H9 (cell line): ENCODE results near the gene GAN. TPM values are rescaled to one million over a fixed set of nuclear protein-coding genes. Genes with fewer than 3 reads are reported as not detected.

ENCODE experiments used
- DNase-seq: peaks from one replicate; pipeline ENCODE4 v3.0.0-alpha.2; 2017
- H2AFZ ChIP-seq: one replicate; pipeline ENCODE4 v1.6.1; 2013; ENCODE audit warnings: mild to moderate bottlenecking, low read length, control low read depth, moderate library complexity
- H2AK5ac ChIP-seq: 2 replicates; pipeline ENCODE4 v1.6.1; 2013; ENCODE audit warnings: low read length, control low read depth, mixed read lengths; ENCODE audit not compliant: insufficient read length
- H2BK120ac ChIP-seq: one replicate; pipeline ENCODE4 v1.6.1; 2013; ENCODE audit warnings: low read depth, mild to moderate bottlenecking, low read length, control low read depth, inconsistent platforms; ENCODE audit not compliant: poor library complexity, severe bottlenecking
- H2BK12ac ChIP-seq: 2 replicates; pipeline ENCODE4 v1.6.1; 2013; ENCODE audit warnings: low read length, control low read depth, mixed read lengths, low read depth; ENCODE audit not compliant: insufficient read length
- H2BK15ac ChIP-seq: 2 replicates; pipeline ENCODE4 v1.6.1; 2013; ENCODE audit warnings: low read depth, low read length, control low read depth
- H2BK20ac ChIP-seq: one replicate; pipeline ENCODE4 v1.6.1; 2013; ENCODE audit warnings: low read depth, mild to moderate bottlenecking, low read length, control low read depth, inconsistent platforms; ENCODE audit not compliant: poor library complexity, severe bottlenecking
- H2BK5ac ChIP-seq: 2 replicates; pipeline ENCODE4 v1.6.1; 2013; ENCODE audit warnings: low read length, control low read depth, mixed read lengths; ENCODE audit not compliant: insufficient read length
- H3K14ac ChIP-seq: 2 replicates; pipeline ENCODE4 v1.6.1; 2013; ENCODE audit warnings: low read length, control low read depth; ENCODE audit not compliant: insufficient read depth
- H3K18ac ChIP-seq: 2 replicates; pipeline ENCODE4 v1.6.1; 2013; ENCODE audit warnings: low read depth, mild to moderate bottlenecking, mixed read lengths, low read length, control low read depth; ENCODE audit not compliant: insufficient read length
- H3K23ac ChIP-seq: 2 replicates; pipeline ENCODE4 v1.6.1; 2013; ENCODE audit warnings: low read length, control low read depth, mixed read lengths, low read depth; ENCODE audit not compliant: insufficient read length
- H3K23me2 ChIP-seq: 2 replicates; pipeline ENCODE4 v1.6.1; 2013; ENCODE audit warnings: low read depth, mild to moderate bottlenecking, mixed read lengths, low read length, control low read depth; ENCODE audit not compliant: insufficient read length, poor library complexity, severe bottlenecking
- H3K27ac ChIP-seq: 2 replicates; pipeline ENCODE4 v1.5.1; 2013; ENCODE audit warnings: low read length, control low read depth, mixed read lengths, low read depth; ENCODE audit not compliant: insufficient read length
- H3K27me3 ChIP-seq: 2 replicates; pipeline ENCODE4 v1.6.1; 2013; ENCODE audit warnings: low read length, control low read depth, inconsistent platforms; ENCODE audit not compliant: insufficient read depth
- H3K4ac ChIP-seq: 2 replicates; pipeline ENCODE4 v1.6.1; 2013; ENCODE audit warnings: low read depth, mild to moderate bottlenecking, control low read depth, inconsistent platforms, low read length, moderate library complexity
- H3K4me1 ChIP-seq: 2 replicates; pipeline ENCODE4 v1.6.1; 2013; ENCODE audit warnings: low read length, control low read depth, inconsistent platforms; ENCODE audit not compliant: insufficient read depth
- H3K4me2 ChIP-seq: 2 replicates; pipeline ENCODE4 v1.6.1; 2013; ENCODE audit warnings: low read length, control low read depth, mixed read lengths; ENCODE audit not compliant: insufficient read length, insufficient read depth
- H3K56ac ChIP-seq: 2 replicates; pipeline ENCODE4 v1.6.1; 2013; ENCODE audit warnings: low read depth, mild to moderate bottlenecking, mixed read lengths, low read length, control low read depth; ENCODE audit not compliant: insufficient read length
- H3K79me1 ChIP-seq: 2 replicates; pipeline ENCODE4 v1.6.1; 2013; ENCODE audit warnings: low read depth, mild to moderate bottlenecking, moderate library complexity, low read length, control low read depth, inconsistent platforms; ENCODE audit not compliant: insufficient read depth, poor library complexity, severe bottlenecking
- H3K79me2 ChIP-seq: 2 replicates; pipeline ENCODE4 v1.6.1; 2013; ENCODE audit warnings: low read length, control low read depth, inconsistent platforms; ENCODE audit not compliant: insufficient read depth
- H3K9ac ChIP-seq: 2 replicates; pipeline ENCODE4 v1.6.1; 2013; ENCODE audit warnings: low read length, control low read depth, mixed read lengths; ENCODE audit not compliant: insufficient read length; ENCODE audit errors: extremely low read depth
- H3K9me3 ChIP-seq: one replicate; pipeline ENCODE4 v1.6.1; 2013; ENCODE audit warnings: low read depth, low read length, inconsistent platforms; ENCODE audit not compliant: control insufficient read depth
- H3T11ph ChIP-seq: one replicate; pipeline ENCODE4 v1.6.1; 2013; ENCODE audit warnings: mild to moderate bottlenecking, low read length, control low read depth, inconsistent platforms
- H4K20me1 ChIP-seq: one replicate; pipeline ENCODE4 v1.6.1; 2013; ENCODE audit not compliant: control insufficient read depth, insufficient read length, insufficient read depth
- H4K5ac ChIP-seq: 2 replicates; pipeline ENCODE4 v1.6.1; 2013; ENCODE audit warnings: low read depth, mild to moderate bottlenecking, mixed read lengths, low read length, control low read depth; ENCODE audit not compliant: insufficient read length
- H4K8ac ChIP-seq: replicated peaks from 2 replicates; pipeline ENCODE4 v1.6.1; 2013; ENCODE audit warnings: low read length, control low read depth, mixed read lengths, low read depth; ENCODE audit not compliant: insufficient read length
- H4K91ac ChIP-seq: 2 replicates; pipeline ENCODE4 v1.6.1; 2013; ENCODE audit warnings: low read depth, mild to moderate bottlenecking, moderate library complexity, mixed read lengths, low read length, control low read depth; ENCODE audit not compliant: insufficient read length
- H3K27ac Mint-ChIP-seq, 3 experiments: 2 replicates in 2 of 3; 3 replicates in 1 of 3; pipeline ENCODE4 v1.8.0; 2020 to 2021; ENCODE audit warnings: mixed read lengths in 3 of 3, mild to moderate bottlenecking in 1 of 3, moderate library complexity in 1 of 3
- H3K27me3 Mint-ChIP-seq: 2 replicates; pipeline ENCODE4 v1.8.0; 2021; ENCODE audit warnings: low read depth, mild to moderate bottlenecking, moderate library complexity, mixed read lengths
- H3K36me3 Mint-ChIP-seq, 3 experiments: 2 replicates in 2 of 3; 3 replicates in 1 of 3; pipeline ENCODE4 v1.8.0; 2020 to 2021; ENCODE audit warnings: low read depth in 3 of 3, mixed read lengths in 3 of 3; ENCODE audit not compliant: insufficient read depth in 1 of 3
- H3K4me1 Mint-ChIP-seq, 2 experiments: 2 replicates each; pipeline ENCODE4 v1.8.0; 2020; ENCODE audit warnings: mixed read lengths in 2 of 2
- H3K4me3 Mint-ChIP-seq, 2 experiments: 2 replicates in 1 of 2; 3 replicates in 1 of 2; pipeline ENCODE4 v1.8.0; 2020 to 2021; ENCODE audit warnings: mild to moderate bottlenecking in 2 of 2, mixed read lengths in 2 of 2, moderate library complexity in 1 of 2
- H3K9me3 Mint-ChIP-seq, 2 experiments: 2 replicates in 1 of 2; 3 replicates in 1 of 2; pipeline ENCODE4 v1.8.0; 2020; ENCODE audit warnings: mild to moderate bottlenecking in 2 of 2, mixed read lengths in 2 of 2, moderate library complexity in 1 of 2
- CTCF ChIP-seq: fragments of 200-600 bp; sonication (generic); conservative IDR thresholded peaks from 3 replicates; pipeline ENCODE4 v1.8.0; 2021; ENCODE audit warnings: antibody characterized with exemption, mild to moderate bottlenecking
- WGBS: extraction: QIAGEN DNeasy Blood & Tissue Kit; methylation state at CpG from one replicate; pipeline ENCODE4 v1.1.7; 2013; ENCODE audit warnings: missing lambda C conversion rate, low lambda C conversion rate, mixed read lengths; ENCODE audit not compliant: insufficient read length; ENCODE audit errors: extremely low coverage; 5-methylcytosine and 5-hydroxymethylcytosine counted together
- total RNA-seq: library from RNA; stranded (reverse); gene quantifications from 2 replicates; pipeline ENCODE4 v1.2.1, GENCODE V29; 2021

GAN gene
- total RNA-seq, 1 experiment from 2014 or later: 20.9 TPM

- H3K9me3 Mint-ChIP-seq: no peaks in the 10 kb centered on the region
- WGBS: no CpG with 5 or more reads among the region's 14 CpGs
- Histone ChIP-seq H3T11ph (no peak overlapping the region), H3K18ac (no peak overlapping the region), H3K23ac (no peak overlapping the region), H3K4me2 (no peak overlapping the region), H2AK5ac (no peak overlapping the region), H3K56ac (no peak overlapping the region), H2BK15ac (no peak overlapping the region), H2BK20ac (no peak overlapping the region), H3K9ac (no peak overlapping the region), H3K79me2 (no peaks in the 10 kb centered on the region), H2AFZ (no peak overlapping the region), H4K8ac (no peak overlapping the region), H2BK120ac (no peak overlapping the region), H3K27ac (no peak overlapping the region), H3K4me1 (no peaks in the 10 kb centered on the region; the same call in 1 of the 2 replicates), H3K27me3 (no peaks in the 10 kb centered on the region), H3K14ac (peak overlapping the region; percentile 8), H4K91ac (no peak overlapping the region), H4K5ac (no peak overlapping the region), H3K79me1 (no peaks in the 10 kb centered on the region), H3K23me2 (no peaks in the 10 kb centered on the region), H2BK5ac (no peak overlapping the region), H3K4ac (no peak overlapping the region), H2BK12ac (no peak overlapping the region), H4K20me1 (no peaks in the 10 kb centered on the region), H3K9me3 (no peaks in the 10 kb centered on the region)
- H3K27me3 Mint-ChIP-seq: peaks cover 6% of the 10 kb centered on the region
- H3K4me1 Mint-ChIP-seq: peaks cover 13 to 18% of the 10 kb centered on the region in 2 experiments
- DNase-seq: peak; percentile 59
- 0 out of 7 replicates have a peak overlapping the region, but pooled peaks of 2 of the 3 experiments have one; percentile 34 to 35 for H3K27ac Mint-ChIP-seq
- H3K4me3 Mint-ChIP-seq: no peak overlapping the region; a peak in 1 of 5 replicates
- no peak for TF ChIP-seq CTCF
- H3K36me3 Mint-ChIP-seq: no peaks in the 10 kb centered on the region
These were observed 118.3 kb downstream of the GAN start for GRCh38 chr16:81432937-81433557.
